ENCODE results near the gene MFN2.
"Not testable (repeated sequence)": the region's sequence is repeated elsewhere in the genome, so short reads cannot be mapped to it uniquely, and the experiment has no call there.

DNA sequence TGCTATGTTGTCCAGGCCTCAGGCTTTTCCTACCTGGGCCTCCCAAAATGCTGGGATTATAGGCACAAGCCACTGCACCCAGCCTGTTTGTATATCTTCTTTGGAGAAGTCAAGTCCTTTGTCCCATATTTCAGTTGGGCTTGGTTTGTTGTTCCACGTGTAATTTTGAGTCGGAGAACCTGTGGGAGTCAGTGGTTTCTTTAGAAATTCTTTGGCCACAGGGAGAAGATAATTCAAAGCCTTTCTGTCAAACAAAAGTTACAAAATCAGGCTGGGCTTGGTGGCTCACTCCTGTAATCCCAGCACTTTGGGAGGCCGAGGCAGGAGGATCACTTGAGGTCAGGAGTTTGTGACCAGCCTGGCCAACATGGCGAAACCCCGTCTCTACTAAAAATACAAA is 53.2 kb downstream of the MFN2 start:
- not testable (repeated sequence) for TF ChIP-seq ETS1 (IDR thresholded peaks at IDR 0.05); CTCF (conservative IDR thresholded peaks at IDR 0.05; ENCODE audit: low read depth in 2 of 2); ZNF114 (CRISPR knock-in tag; IDR thresholded peaks at IDR 0.05); EZH2phosphoT487 (IDR thresholded peaks at IDR 0.05; ENCODE audit: unreplicated experiment); REST (IDR thresholded peaks at IDR 0.05; ENCODE audit: unreplicated experiment); EZH2 (IDR thresholded peaks at IDR 0.05; ENCODE audit: low read depth, unreplicated experiment); POLR2AphosphoS5 (IDR thresholded peaks at IDR 0.05; ENCODE audit: low read depth); ZNF331 (CRISPR knock-in tag; IDR thresholded peaks at IDR 0.05; ENCODE audit: low read depth); CREB1 (CRISPR knock-in tag; IDR thresholded peaks at IDR 0.05; ENCODE audit: low read depth); NANOG (IDR thresholded peaks at IDR 0.05; ENCODE audit: borderline replicate concordance); JUNB (IDR thresholded peaks at IDR 0.05; ENCODE audit: unreplicated experiment)
